IMR-90 (cell line): ENCODE measurements around the gene MLST8. TPM values are rescaled to one million over a fixed set of nuclear protein-coding genes. Genes with fewer than 3 reads are reported as not detected.

Experiments
- ATAC-seq: fragments of 200-7000 bp; cut with Tn5 transposase; 2 replicates; pipeline ENCODE4 v1.9.1; 2020; ENCODE audit warnings: low read depth, mild to moderate bottlenecking, moderate library complexity
- BruUV-seq: library from RNA; stranded (reverse); fragments of 400-500 nt; replicated peaks from 2 replicates; lab custom pipeline; 2021; lab: Mats Ljungman, UMichigan
- CTCF ChIA-PET: fragments of 300-600 bp; formaldehyde crosslinking; extraction: SDS; loops from one replicate; lab custom pipeline; 2021; ENCODE audit warnings: antibody characterized with exemption; lab: Yijun Ruan, JAX
- POLR2A ChIA-PET: fragments of 300-600 bp; sonication (Branson Sonifier 250); formaldehyde crosslinking; loops from one replicate; lab custom pipeline; 2022; ENCODE audit warnings: antibody characterized with exemption; ENCODE audit not compliant: unreplicated experiment; lab: Charles Lee
- DNase-seq: peaks from one replicate; pipeline ENCODE4 v3.0.0; 2013
- H2AFZ ChIP-seq: replicated peaks from 2 replicates; pipeline ENCODE3; 2013; ENCODE audit warnings: low read length, mild to moderate bottlenecking; ENCODE audit not compliant: poor library complexity
- H2AK5ac ChIP-seq: 2 replicates; pipeline ENCODE4 v1.6.1; 2013; ENCODE audit warnings: low read depth, low read length, inconsistent platforms
- H2AK9ac ChIP-seq: replicated peaks from 2 replicates; pipeline ENCODE3; 2013; ENCODE audit warnings: mild to moderate bottlenecking, low read depth, low read length, moderate library complexity; ENCODE audit not compliant: poor library complexity
- H2BK120ac ChIP-seq: 2 replicates; pipeline ENCODE4 v1.6.1; 2013; ENCODE audit warnings: low read depth, low read length, inconsistent platforms
- H2BK15ac ChIP-seq: 3 replicates; pipeline ENCODE4 v1.6.1; 2013; ENCODE audit warnings: low read depth, low read length, inconsistent platforms
- H2BK20ac ChIP-seq: 2 replicates; pipeline ENCODE4 v1.6.1; 2013; ENCODE audit warnings: low read depth, mild to moderate bottlenecking, inconsistent platforms, low read length, moderate library complexity
- H2BK5ac ChIP-seq: 2 replicates; pipeline ENCODE4 v1.6.1; 2013; ENCODE audit warnings: mild to moderate bottlenecking, low read depth, low read length, inconsistent platforms; ENCODE audit not compliant: poor library complexity, severe bottlenecking
- H3K14ac ChIP-seq: replicated peaks from 2 replicates; pipeline ENCODE4 v1.6.1; 2013; ENCODE audit warnings: low read depth, low read length, inconsistent platforms
- H3K18ac ChIP-seq: 2 replicates; pipeline ENCODE4 v1.6.1; 2013; ENCODE audit warnings: low read depth, low read length, control low read depth
- H3K23ac ChIP-seq: 2 replicates; pipeline ENCODE4 v1.6.1; 2013; ENCODE audit warnings: low read depth, low read length, inconsistent platforms
- H3K27ac ChIP-seq: 2 replicates; pipeline ENCODE4 v1.5.1; 2013; ENCODE audit warnings: mild to moderate bottlenecking, control low read depth, low read length; ENCODE audit not compliant: insufficient read depth
- H3K27me3 ChIP-seq: 2 replicates; pipeline ENCODE4 v1.6.1; 2013; ENCODE audit warnings: low read length; ENCODE audit not compliant: control insufficient read depth, insufficient read depth
- H3K36me3 ChIP-seq: 2 replicates; pipeline ENCODE4 v1.6.1; 2013; ENCODE audit warnings: low read length, mixed read lengths; ENCODE audit not compliant: control insufficient read depth, insufficient read depth
- H3K4ac ChIP-seq: 2 replicates; pipeline ENCODE4 v1.6.1; 2013; ENCODE audit warnings: low read depth, low read length, inconsistent platforms
- H3K4me1 ChIP-seq: 2 replicates; pipeline ENCODE4 v1.6.1; 2013; ENCODE audit warnings: low read length, mixed read lengths; ENCODE audit not compliant: control insufficient read depth, insufficient read depth
- H3K4me2 ChIP-seq: 2 replicates; pipeline ENCODE4 v1.6.1; 2013; ENCODE audit warnings: low read depth, mild to moderate bottlenecking, control low read depth, low read length, moderate library complexity
- H3K4me3 ChIP-seq: 2 replicates; pipeline ENCODE4 v1.5.1; 2013; ENCODE audit warnings: low read depth, mild to moderate bottlenecking, control low read depth, low read length, moderate library complexity; ENCODE audit not compliant: insufficient read depth
- H3K56ac ChIP-seq: 2 replicates; pipeline ENCODE4 v1.6.1; 2013; ENCODE audit warnings: low read length, inconsistent platforms; ENCODE audit not compliant: insufficient read depth; ENCODE audit errors: extremely low read depth
- H3K79me1 ChIP-seq, 2 experiments: 2 replicates each; pipeline ENCODE4 v1.6.1; 2013; ENCODE audit warnings: low read length in 2 of 2, inconsistent platforms in 1 of 2, low read depth in 1 of 2
- H3K9ac ChIP-seq: 2 replicates; pipeline ENCODE4 v1.6.1; 2013; ENCODE audit warnings: low read depth, low read length, control low read depth
- H3K9me1 ChIP-seq: 2 replicates; pipeline ENCODE4 v1.6.1; 2013; ENCODE audit warnings: low read length, inconsistent platforms; ENCODE audit not compliant: insufficient read depth
- H3K9me3 ChIP-seq: 2 replicates; pipeline ENCODE4 v1.6.1; 2013; ENCODE audit warnings: low read length; ENCODE audit not compliant: control insufficient read depth, insufficient read depth
- H4K20me1 ChIP-seq: 2 replicates; pipeline ENCODE4 v1.6.1; 2013; ENCODE audit warnings: low read length, inconsistent platforms; ENCODE audit not compliant: insufficient read depth
- H4K5ac ChIP-seq: 2 replicates; pipeline ENCODE4 v1.6.1; 2013; ENCODE audit warnings: mild to moderate bottlenecking, low read depth, low read length, control low read depth
- H4K8ac ChIP-seq, 2 experiments: 2 replicates each; pipeline ENCODE4 v1.6.1; 2013; ENCODE audit warnings: low read depth in 2 of 2, low read length in 2 of 2, control low read depth in 1 of 2, inconsistent platforms in 1 of 2
- H4K91ac ChIP-seq: 2 replicates; pipeline ENCODE4 v1.6.1; 2013; ENCODE audit warnings: low read depth, low read length, inconsistent platforms; ENCODE audit not compliant: insufficient read depth
- BHLHE40 ChIP-seq: fragments of 150-350 bp; IDR thresholded peaks from 2 replicates; pipeline ENCODE4 v1.6.1; 2016; ENCODE audit warnings: mild to moderate bottlenecking, low read depth, low read length
- CHD1 ChIP-seq: IDR thresholded peaks from 2 replicates; pipeline ENCODE4 v1.6.1; 2012; ENCODE audit warnings: low read depth, low read length, improper control_type of control experiment
- MAZ ChIP-seq: IDR thresholded peaks from 2 replicates; pipeline ENCODE4 v1.6.1; 2012; ENCODE audit warnings: low read depth, mild to moderate bottlenecking, low read length, improper control_type of control experiment, moderate library complexity, borderline replicate concordance
- MXI1 ChIP-seq: IDR thresholded peaks from 2 replicates; pipeline ENCODE4 v1.6.1; 2012; ENCODE audit warnings: low read depth, mild to moderate bottlenecking, low read length, moderate library complexity, borderline replicate concordance
- RAD21 ChIP-seq: IDR thresholded peaks from 2 replicates; pipeline ENCODE4 v1.6.1; 2012; ENCODE audit warnings: low read length, improper control_type of control experiment
- RFX5 ChIP-seq: IDR thresholded peaks from 2 replicates; pipeline ENCODE4 v1.8.0; 2012; ENCODE audit warnings: low read depth, mild to moderate bottlenecking, low read length, moderate library complexity
- SMC3 ChIP-seq: fragments of 150-350 bp; IDR thresholded peaks from 2 replicates; pipeline ENCODE4 v1.6.1; 2016; ENCODE audit warnings: low read depth, mild to moderate bottlenecking, antibody characterized with exemption, low read length, moderate library complexity
- whole genome bisulfite sequencing, 2 experiments: methylation state at CpG; one replicate each; pipeline versions ENCODE4 v1.1.5 to v1.1.7; 2013; ENCODE audit warnings: missing lambda C conversion rate in 2 of 2; ENCODE audit not compliant: insufficient read length in 1 of 2; ENCODE audit errors: extremely low coverage in 2 of 2; 5-methylcytosine and 5-hydroxymethylcytosine counted together
- dilution Hi-C: fragments of 300-500 bp; cut with HindIII; formaldehyde crosslinking; loops from one replicate; pipeline ENCODE4 v1.14.3; 2018; ENCODE audit warnings: low sequenced_read_pairs; ENCODE audit not compliant: unreplicated experiment
- in situ Hi-C: fragments of 300-500 bp; cut with MboI; formaldehyde crosslinking; loops from 3 replicates; pipeline ENCODE4 v1.14.3; 2019; ENCODE audit warnings: low sequenced_read_pairs, inconsistent platforms, mixed read lengths
- intact Hi-C: fragments of 100-400 bp; cut with micrococcal nuclease; formaldehyde crosslinking; loops from 2 replicates; pipeline ENCODE4 v1.10.0; 2022
- polyA plus RNA-seq, 3 experiments: library from polyadenylated mRNA; depleted of rRNA; stranded (reverse); fragments of >200 nt; gene quantifications; 2 replicates each; pipeline ENCODE4 v1.2.3, GENCODE V29; 2012; ENCODE audit warnings: low replicate concordance in 1 of 3
- total RNA-seq: library from RNA; depleted of rRNA; stranded (reverse); fragments of >200 nt; gene quantifications from 2 replicates; pipeline ENCODE4 v1.2.3, GENCODE V29; 2012
- TF ChIP-seq, protein P1 (sequence below): conservative IDR thresholded peaks from 2 replicates; pipeline ENCODE4 v1.5.1; 2012; ENCODE audit warnings: mild to moderate bottlenecking, low read depth, low read length, improper control_type of control experiment
- TF ChIP-seq, protein P2 (sequence below): fragments of 150-350 bp; IDR thresholded peaks from 2 replicates; pipeline ENCODE4 v1.6.1; 2017; ENCODE audit warnings: mild to moderate bottlenecking, antibody characterized with exemption, low read length, low read depth

The MLST8 gene
- total and polyA plus RNA-seq, 2 of the 4 experiments (the other 2 are of a cell fraction), result 34.4 to 93.7 TPM

DNA sequence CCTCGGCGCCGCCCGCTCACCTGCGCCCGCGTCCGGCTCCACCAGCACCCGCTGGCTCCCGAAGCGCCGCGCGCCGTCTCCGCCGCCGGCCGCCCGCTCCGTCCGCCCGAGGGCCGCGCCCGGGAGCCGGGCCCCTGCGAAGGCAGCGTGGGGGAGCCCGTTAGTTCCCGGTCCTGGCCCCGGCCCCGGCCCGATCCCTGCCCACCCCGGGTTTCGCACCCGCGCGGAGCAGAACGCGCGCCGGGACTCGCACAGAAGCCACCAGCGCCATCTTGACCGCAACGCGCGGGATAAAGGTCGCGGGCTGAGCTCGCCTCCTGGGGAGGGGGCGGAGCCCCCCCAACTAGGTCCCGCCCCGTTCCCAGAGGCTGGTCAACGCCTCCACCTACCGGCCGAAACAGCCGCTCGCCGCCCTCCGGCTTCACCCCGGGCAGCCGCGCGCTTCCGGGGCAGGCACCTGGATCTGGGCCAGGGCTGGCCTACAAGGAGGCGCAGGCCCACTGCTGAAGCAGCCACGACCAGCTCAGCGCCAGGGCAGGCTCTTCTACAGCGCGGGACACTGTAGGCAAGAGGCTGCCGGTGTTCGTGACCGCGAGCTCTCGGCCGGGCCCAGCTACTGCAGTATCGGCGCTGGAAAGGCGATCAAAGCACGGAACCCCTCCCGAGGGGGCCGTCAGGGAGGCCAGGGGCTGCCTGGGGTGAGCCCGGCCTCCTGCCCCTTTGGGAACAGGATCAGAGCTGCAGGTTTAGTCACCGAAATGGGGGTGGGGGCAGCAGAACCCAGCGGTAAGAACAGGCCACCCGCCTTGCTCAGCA, 46.2 kb downstream of the MLST8 start, which contains the start of gene ECI1:
TSS of gene ECI1 (minus strand) at position 292 of the 816 bp plus-strand sequence. CDS start at position 271, 21 bp downstream.
- Histone ChIP-seq H3K4me2 (peak within 1 kb of the TSS; percentile 70), H4K20me1 (peaks cover 22% of the 10 kb centered on the region), H4K5ac (peak within 1 kb of the TSS; percentile 30), H3K4ac (peak within 1 kb of the TSS; percentile 76), H3K9me3 (no peaks in the 10 kb centered on the region), H4K91ac (peak within 1 kb of the TSS; percentile 13; the same call in 1 of the 2 replicates), H2BK120ac (no peak within 1 kb of the TSS), H4K8ac (peak within 1 kb of the TSS; percentile 43 to 55; a peak in 1 of 4 replicates), H3K27ac (peak within 1 kb of the TSS; percentile 60), H2BK15ac (no peak within 1 kb of the TSS), H3K14ac (peak within 1 kb of the TSS; percentile 60), H2BK5ac (peak within 1 kb of the TSS; percentile 20), H3K18ac (no peak within 1 kb of the TSS), H3K79me1 (peaks cover 24 to 46% of the 10 kb centered on the region in 2 experiments), H3K4me1 (peaks cover 9% of the 10 kb centered on the region), H2BK20ac (no peak within 1 kb of the TSS), H2AK5ac (peak within 1 kb of the TSS; percentile 29; the same call in 1 of the 2 replicates), H3K23ac (peak within 1 kb of the TSS; percentile 56; the same call in 1 of the 2 replicates), H2AFZ (peak within 1 kb of the TSS; percentile 89), H2AK9ac (peak within 1 kb of the TSS; percentile 84), H3K27me3 (no peaks in the 10 kb centered on the region), H3K9ac (peak within 1 kb of the TSS; percentile 62), H3K56ac (peak within 1 kb of the TSS; percentile 55), H3K36me3 (peaks cover 32% of the 10 kb centered on the region), H3K9me1 (0 out of 2 replicates have a peak, but pooled peaks cover 2% of the 10 kb centered on the region), H3K4me3 (peak within 1 kb of the TSS; percentile 52)
- peak; percentile 99 for ATAC-seq
- BruUV-seq, result no TSS peak
- in situ Hi-C loops, result loop anchor here (10.0 kb wide), 1 partner anchor 253 kb away; no protein-coding TSS in a partner anchor
- TF ChIP-seq, protein P1, sequence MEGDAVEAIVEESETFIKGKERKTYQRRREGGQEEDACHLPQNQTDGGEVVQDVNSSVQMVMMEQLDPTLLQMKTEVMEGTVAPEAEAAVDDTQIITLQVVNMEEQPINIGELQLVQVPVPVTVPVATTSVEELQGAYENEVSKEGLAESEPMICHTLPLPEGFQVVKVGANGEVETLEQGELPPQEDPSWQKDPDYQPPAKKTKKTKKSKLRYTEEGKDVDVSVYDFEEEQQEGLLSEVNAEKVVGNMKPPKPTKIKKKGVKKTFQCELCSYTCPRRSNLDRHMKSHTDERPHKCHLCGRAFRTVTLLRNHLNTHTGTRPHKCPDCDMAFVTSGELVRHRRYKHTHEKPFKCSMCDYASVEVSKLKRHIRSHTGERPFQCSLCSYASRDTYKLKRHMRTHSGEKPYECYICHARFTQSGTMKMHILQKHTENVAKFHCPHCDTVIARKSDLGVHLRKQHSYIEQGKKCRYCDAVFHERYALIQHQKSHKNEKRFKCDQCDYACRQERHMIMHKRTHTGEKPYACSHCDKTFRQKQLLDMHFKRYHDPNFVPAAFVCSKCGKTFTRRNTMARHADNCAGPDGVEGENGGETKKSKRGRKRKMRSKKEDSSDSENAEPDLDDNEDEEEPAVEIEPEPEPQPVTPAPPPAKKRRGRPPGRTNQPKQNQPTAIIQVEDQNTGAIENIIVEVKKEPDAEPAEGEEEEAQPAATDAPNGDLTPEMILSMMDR, result peak; percentile 74
- TF ChIP-seq RAD21 (peak; percentile 64), MXI1 (0 out of 2 replicates have a peak, but pooled peaks have one; percentile 38), SMC3 (peak; percentile 14; the same call in 1 of the 2 replicates), CHD1 (no peak), BHLHE40 (peak; percentile 36; the same call in 1 of the 2 replicates), MAZ (peak; percentile 82; the same call in 1 of the 2 replicates), RFX5 (no peak)
- TF ChIP-seq, protein P2, sequence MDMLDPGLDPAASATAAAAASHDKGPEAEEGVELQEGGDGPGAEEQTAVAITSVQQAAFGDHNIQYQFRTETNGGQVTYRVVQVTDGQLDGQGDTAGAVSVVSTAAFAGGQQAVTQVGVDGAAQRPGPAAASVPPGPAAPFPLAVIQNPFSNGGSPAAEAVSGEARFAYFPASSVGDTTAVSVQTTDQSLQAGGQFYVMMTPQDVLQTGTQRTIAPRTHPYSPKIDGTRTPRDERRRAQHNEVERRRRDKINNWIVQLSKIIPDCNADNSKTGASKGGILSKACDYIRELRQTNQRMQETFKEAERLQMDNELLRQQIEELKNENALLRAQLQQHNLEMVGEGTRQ, result no peak
- dilution Hi-C loops, result no loop called here
- CTCF ChIA-PET, result interaction anchor here (0.6 to 0.9 kb wide), 4 partner anchors 9 to 19 kb away, joined by 3 to 4 read pairs (median 3); no protein-coding TSS in a partner anchor
- intact Hi-C loops, result no loop called here
- DNase-seq, result peak; percentile 92
- whole genome bisulfite sequencing, 2 experiments, result 1% methylated on average over 39 of the region's 88 CpGs; no CpG with 5 or more reads in 1 of the 2 experiments
- POLR2A ChIA-PET, result no interaction called here
